Ovary (tissue), 9 donors: ENCODE data around the gene POMT1. TPM values are rescaled to one million over a fixed set of nuclear protein-coding genes. Genes with fewer than 3 reads are reported as not detected.

Experiments
- DNase-seq, 5 donors: peaks; one replicate each; pipeline ENCODE4 v3.0.0-alpha.2; 2019 to 2020
- H3K27ac ChIP-seq, 2 donors: fragments of 200-600 bp; one replicate each; pipeline versions ENCODE4 v1.5.1 to v1.8.0; 2019 to 2022
- H3K27me3 ChIP-seq: fragments of 200-600 bp; one replicate; pipeline ENCODE4 v1.8.0; 2022
- H3K36me3 ChIP-seq: fragments of 200-600 bp; sonication (generic); one replicate; pipeline ENCODE4 v1.5.1; 2019
- H3K4me1 ChIP-seq: one replicate; pipeline ENCODE4 v1.8.1; 2013; ENCODE audit warnings: mild to moderate bottlenecking, moderate library complexity; ENCODE audit not compliant: insufficient read depth
- H3K4me3 ChIP-seq: fragments of 200-600 bp; sonication (generic); one replicate; pipeline ENCODE4 v1.5.1; 2017
- H3K9me3 ChIP-seq, 2 donors: fragments of 200-600 bp in 1 of 2; sonication (generic) in 1 of 2; one replicate each; pipeline versions ENCODE4 v1.5.1 to v1.8.1; 2013 to 2019; ENCODE audit warnings: mild to moderate bottlenecking in 1 of 2, moderate library complexity in 1 of 2
- CTCF ChIP-seq, 3 donors: fragments of 450-650 bp in 2 of 3; fragments of 200-600 bp in 1 of 3; IDR thresholded peaks; one replicate each; pipeline versions ENCODE4 v1.5.1 to v1.8.0; 2016 to 2022; ENCODE audit warnings: antibody characterized with exemption in 3 of 3, mild to moderate bottlenecking in 1 of 3
- EP300 ChIP-seq: sonication (generic); formaldehyde crosslinking; IDR thresholded peaks from one replicate; pipeline ENCODE4 v1.6.1; 2017; ENCODE audit warnings: antibody characterized with exemption
- POLR2A ChIP-seq: fragments of 450-650 bp; IDR thresholded peaks from one replicate; pipeline ENCODE4 v1.6.1; 2017; ENCODE audit warnings: antibody characterized with exemption, mild to moderate bottlenecking, moderate library complexity
- WGBS, 3 donors: extraction: QIAGEN DNeasy Blood & Tissue Kit in 1 of 3; methylation state at CpG; one replicate each; pipeline versions ENCODE4 v1.1.5 to v1.1.7; 2013 to 2017; 5-methylcytosine and 5-hydroxymethylcytosine counted together
- intact Hi-C, 4 donors: fragments of 100-400 bp; cut with DNase I; formaldehyde crosslinking; loops; one replicate each; pipeline versions ENCODE4 v1.11.0 to v1.15.1; 2022 to 2023
- polyA plus RNA-seq, 2 donors: library from polyadenylated mRNA; stranded (reverse); fragments of 200-250 nt in 1 of 2; fragments of 350-450 nt in 1 of 2; fragmentation: Illumina TruSeq in 1 of 2; extraction: RNeasy Lipid Tissue Mini Kit (QIAGEN cat#74804) in 1 of 2; gene quantifications; one replicate each; pipeline ENCODE4 v1.2.3, GENCODE V29; 2013 to 2014
- total RNA-seq, 7 donors: library from RNA; depleted of rRNA in 2 of 7; stranded (reverse); fragments of >200 nt in 2 of 7; fragmentation: NEBNext Ultra II Directional in 3 of 7; extraction: Animal tissue kit (Norgen Biotek cat#: 25700) in 3 of 7; gene quantifications; one replicate each; pipeline versions ENCODE4 v1.1.0 to v1.2.4, GENCODE V29; 2016 to 2023
- donor health status: DM: no; HTN: no; CAD: no; lungs with moderate emphysema.
- donor health status: DM: no; HTN: no; CAD: no.
- donor health status: Bipolar disorder and iron deficiency.
- donor health status: DM: yes; HTN: yes; CAD: no.
- donor health status: DM: no; HTN: no; CAD: no.
- donor health status: DM: yes; HTN: yes; CAD: no.

Gene POMT1
- total and polyA plus RNA-seq, 9 donors = 14.6 to 30.8 (median 25.1) TPM

DNA sequence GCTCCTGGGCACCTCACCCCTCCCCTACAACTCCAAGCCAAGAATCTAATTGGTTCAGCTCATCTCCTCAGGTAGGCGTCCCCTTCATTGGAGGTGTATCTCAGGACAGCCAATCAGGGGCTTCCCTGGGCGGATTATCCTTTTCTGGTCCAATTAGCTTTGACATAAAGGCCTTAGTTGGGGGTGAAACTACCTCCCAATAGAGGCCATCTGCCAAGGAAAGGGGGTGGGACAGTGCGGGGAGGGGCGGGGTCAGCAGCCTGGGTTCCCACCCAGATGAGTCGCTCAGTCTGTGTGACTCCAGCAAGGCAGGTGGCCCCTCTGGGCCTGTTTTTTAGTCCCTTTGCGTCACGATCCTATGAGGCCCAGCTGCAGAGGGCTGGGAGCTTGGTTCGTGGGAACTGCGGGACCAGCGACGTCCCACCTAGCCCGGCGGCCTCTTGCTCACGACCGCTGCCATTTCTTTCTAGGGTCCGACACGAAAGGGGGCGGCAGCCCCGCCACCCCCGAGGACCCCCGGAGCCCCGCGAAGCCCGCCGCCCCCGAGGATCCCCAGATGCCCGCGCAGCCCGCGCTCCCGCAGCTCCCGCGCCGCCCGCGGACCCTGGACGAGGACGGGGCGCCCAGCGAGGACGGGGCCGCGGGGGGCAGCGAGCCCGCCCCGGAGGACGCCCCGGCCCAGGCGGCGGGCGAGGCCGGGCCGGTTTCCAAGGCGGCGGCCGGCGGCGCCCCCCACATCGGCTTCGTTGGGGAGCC lies 51.5 kb downstream of the POMT1 start:
- Histone ChIP-seq H3K4me3 (no peak overlapping the region), H3K27me3 (no peaks in the 10 kb centered on the region), H3K36me3 (no peaks in the 10 kb centered on the region), H3K27ac (no peak overlapping the region), H3K9me3 (no peaks in the 10 kb centered on the region), H3K4me1 (no peaks in the 10 kb centered on the region)
- DNase-seq = no peak
- WGBS, 3 donors = 18 to 40% (median 31%) methylated on average over 27 to 58 of the region's 60 CpGs
- intact Hi-C loops = no loop called here
- TF ChIP-seq EP300 (no peak), POLR2A (no peak), CTCF (IDR thresholded peaks at IDR 0.05) (no peak)

DNA sequence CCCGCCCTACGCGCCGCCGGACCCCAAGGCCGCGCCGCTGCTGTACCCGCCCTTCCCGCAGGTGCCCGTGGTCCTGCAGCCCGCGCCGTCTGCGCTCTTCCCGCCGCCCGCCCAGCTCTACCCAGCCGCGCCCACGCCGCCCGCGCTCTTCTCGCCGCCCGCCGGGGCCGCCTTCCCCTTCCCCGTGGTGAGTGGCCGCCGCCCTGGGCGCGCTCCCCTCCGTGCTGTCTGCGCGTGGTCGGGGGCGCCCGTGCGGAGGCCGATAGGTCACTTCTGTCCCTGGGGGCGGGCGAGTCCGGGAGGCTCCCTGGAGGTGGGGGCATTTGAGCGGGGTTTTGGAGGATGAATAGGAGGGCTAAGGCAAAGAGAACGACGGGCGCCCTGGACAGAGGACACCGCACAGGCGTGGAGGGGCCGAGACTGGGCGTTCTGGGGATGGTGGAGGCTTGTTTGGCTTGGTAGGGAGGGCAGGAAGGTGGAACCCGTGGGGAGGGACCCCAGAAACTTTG lies 52.2 kb downstream of the POMT1 start:
- no peak for DNase-seq
- intact Hi-C loops = no loop called here
- Histone ChIP-seq H3K4me1 (no peaks in the 10 kb centered on the region), H3K36me3 (no peaks in the 10 kb centered on the region), H3K27ac (no peak overlapping the region), H3K9me3 (no peaks in the 10 kb centered on the region), H3K27me3 (no peaks in the 10 kb centered on the region), H3K4me3 (no peak overlapping the region)
- 11 to 28% (median 26%) methylated on average over 32 to 54 of the region's 54 CpGs for WGBS, 3 donors
- TF ChIP-seq CTCF (IDR thresholded peaks at IDR 0.05) (no peak), EP300 (no peak), POLR2A (no peak)

DNA sequence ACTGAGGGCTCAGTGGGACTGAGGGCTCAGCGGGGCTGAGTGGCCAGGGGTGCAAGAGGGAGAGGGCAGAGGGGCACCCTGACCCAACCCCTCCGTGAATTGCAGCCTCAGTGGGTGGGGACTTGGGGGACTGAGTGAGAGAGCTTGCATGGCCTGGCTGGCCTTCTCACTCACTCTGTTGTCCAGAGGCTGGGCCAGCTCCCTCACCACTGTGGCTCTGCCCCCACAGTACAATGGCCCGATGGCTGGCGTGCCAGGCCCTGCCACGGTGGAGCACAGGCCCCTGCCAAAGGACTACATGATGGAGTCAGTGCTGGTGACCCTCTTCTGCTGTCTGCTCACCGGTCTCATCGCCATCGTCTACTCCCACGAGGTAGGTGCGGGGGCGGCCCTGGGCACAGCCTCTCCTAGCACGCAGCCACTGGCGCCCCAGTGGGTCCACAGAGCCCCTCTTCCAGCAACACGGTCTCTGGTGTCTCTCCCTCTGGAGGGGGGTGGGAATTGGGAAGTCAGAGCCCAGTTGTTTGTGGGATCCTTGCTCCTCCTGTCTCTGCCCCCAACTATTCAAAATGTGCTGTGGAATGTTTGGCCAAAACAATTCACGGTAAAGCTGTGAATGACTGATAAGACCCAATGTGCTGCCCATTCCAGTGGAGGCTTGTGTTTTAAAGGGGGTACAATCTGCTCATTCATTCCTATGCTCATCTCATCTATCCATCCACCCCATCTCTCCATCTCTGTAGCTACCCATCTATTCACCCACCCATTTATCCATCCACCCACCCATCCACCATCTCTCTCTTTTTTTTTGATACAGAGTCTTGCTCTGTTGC lies 53.3 kb downstream of the POMT1 start:
- TF ChIP-seq EP300 (no peak), CTCF (IDR thresholded peaks at IDR 0.05) (no peak), POLR2A (no peak)
- 47 to 63% (median 48%) methylated on average over 15 of the region's 15 CpGs for WGBS, 3 donors
- Histone ChIP-seq H3K4me3 (no peak overlapping the region), H3K36me3 (no peaks in the 10 kb centered on the region), H3K27me3 (no peaks in the 10 kb centered on the region), H3K4me1 (no peaks in the 10 kb centered on the region), H3K9me3 (no peaks in the 10 kb centered on the region), H3K27ac (no peak overlapping the region)
- intact Hi-C loops = no loop called here
- no peak for DNase-seq

DNA sequence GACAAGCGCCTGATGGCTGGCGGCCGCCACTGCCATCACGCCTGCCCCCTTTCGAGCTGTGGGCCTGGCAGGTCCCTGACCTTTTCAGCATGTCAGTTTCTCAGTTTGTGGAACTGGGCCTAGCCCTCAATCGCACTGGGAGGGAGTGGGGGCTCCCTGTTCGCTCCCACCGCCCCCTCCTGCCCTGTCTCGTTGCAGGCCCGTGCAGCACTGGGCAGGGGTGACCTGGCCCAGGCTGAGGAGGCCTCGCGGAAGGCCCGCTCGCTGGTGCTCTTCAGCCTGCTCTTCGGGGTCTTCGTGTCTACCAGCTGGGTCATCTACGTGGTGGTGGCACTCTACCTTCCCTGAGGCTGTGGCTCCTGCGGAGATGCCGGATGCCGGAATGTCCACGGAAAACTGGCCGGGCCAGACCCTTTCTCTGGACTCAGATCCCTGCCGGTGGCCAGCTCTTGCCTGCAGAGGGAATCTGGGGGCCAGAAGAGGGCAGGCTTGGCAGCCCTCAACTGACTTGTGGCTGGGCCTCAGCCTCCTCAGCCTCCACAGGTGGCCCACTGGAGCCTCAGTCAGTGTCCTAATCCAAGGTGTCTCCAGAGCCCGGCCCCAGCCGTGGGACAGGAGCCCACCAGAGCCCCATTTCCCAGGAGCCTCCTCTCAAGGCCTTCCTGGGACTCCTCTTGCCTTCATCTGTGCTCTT lies 55.3 kb downstream of the POMT1 start:
- no peak overlapping the region for H3K27ac ChIP-seq
- H3K36me3 ChIP-seq = no peaks in the 10 kb centered on the region
- TF ChIP-seq POLR2A = no peak
- no peak for TF ChIP-seq CTCF (IDR thresholded peaks at IDR 0.05)
- TF ChIP-seq EP300 = no peak
- no peaks in the 10 kb centered on the region for H3K27me3 ChIP-seq
- no peaks in the 10 kb centered on the region for H3K4me1 ChIP-seq
- 91 to 94% (median 92%) methylated on average over 25 of the region's 25 CpGs for WGBS, 3 donors
- H3K4me3 ChIP-seq = no peak overlapping the region
- intact Hi-C loops = no loop called here
- DNase-seq = no peak
- H3K9me3 ChIP-seq = peaks cover 0 to 3% of the 10 kb centered on the region in 2 donors
